HK-2 (cell line): ENCODE results near the gene PTPN9.
"Not testable (repeated sequence)": the region's sequence is repeated elsewhere in the genome, so short reads cannot be mapped to it uniquely, and the experiment has no call there.

ENCODE experiments used
- DNase-seq: peaks from one replicate; pipeline ENCODE4 v3.0.0-alpha.2; 2018; ENCODE audit not compliant: unreplicated experiment

Gene PTPN9

GRCh38 chr15:75531041-75531450 is 48.1 kb downstream of the PTPN9 start:
- DNase-seq: no peak

GRCh38 chr15:75530169-75530568 is 48.9 kb downstream of the PTPN9 start:
- DNase-seq: no peak

- DNase-seq: not testable (repeated sequence)
These were observed 53.4 kb downstream of the PTPN9 start for GRCh38 chr15:75525756-75526155.

GRCh38 chr15:75523011-75523410 is 56.1 kb downstream of the PTPN9 start:
- DNase-seq: no peak

- DNase-seq: no peak
These were observed 61.9 kb downstream of the PTPN9 start for GRCh38 chr15:75517233-75517632.

GRCh38 chr15:75508840-75509532 is 70.1 kb downstream of the PTPN9 start:
- DNase-seq: no peak

GRCh38 chr15:75502360-75502759 is 76.8 kb downstream of the PTPN9 start:
- DNase-seq: no peak

GRCh38 chr15:75493732-75494131 is 85.4 kb downstream of the PTPN9 start:
- DNase-seq: no peak

GRCh38 chr15:75483961-75484360 is 95.2 kb downstream of the PTPN9 start:
- no peak for DNase-seq

- not testable (repeated sequence) for DNase-seq
These were observed 95.6 kb downstream of the PTPN9 start for GRCh38 chr15:75483556-75483955.

GRCh38 chr15:75483106-75483505 is 96.0 kb downstream of the PTPN9 start:
- DNase-seq: no peak

GRCh38 chr15:75480463-75480862 is 98.7 kb downstream of the PTPN9 start:
- DNase-seq: not testable (repeated sequence)

- DNase-seq: no peak
These were observed 99.4 kb downstream of the PTPN9 start for GRCh38 chr15:75479670-75480069.

GRCh38 chr15:75477094-75477493 is 102.0 kb downstream of the PTPN9 start:
- not testable (repeated sequence) for DNase-seq

- DNase-seq: no peak
These were observed 110.1 kb downstream of the PTPN9 start for GRCh38 chr15:75468913-75469598.

- DNase-seq: no peak
These were observed 118.5 kb downstream of the PTPN9 start for GRCh38 chr15:75460646-75461045.

- no peak for DNase-seq
These were observed 119.5 kb downstream of the PTPN9 start for GRCh38 chr15:75459581-75459980.

- no peak for DNase-seq
These were observed 122.4 kb downstream of the PTPN9 start for GRCh38 chr15:75456710-75457109.

GRCh38 chr15:75455982-75456531 is 123.1 kb downstream of the PTPN9 start:
- DNase-seq: peak; percentile 51

- DNase-seq: peak; percentile 72
These were observed 123.6 kb downstream of the PTPN9 start for GRCh38 chr15:75455424-75455981.

- DNase-seq: no peak
These were observed 124.4 kb downstream of the PTPN9 start for GRCh38 chr15:75454471-75455378.
